ENCODE data around the gene GJB4. TPM values are rescaled to one million over a fixed set of nuclear protein-coding genes. Genes with fewer than 3 reads are reported as not detected.

GJB4 gene
- total RNA-seq, 2 donors from 2014 or later: 0.46 to 0.81 TPM

DNA sequence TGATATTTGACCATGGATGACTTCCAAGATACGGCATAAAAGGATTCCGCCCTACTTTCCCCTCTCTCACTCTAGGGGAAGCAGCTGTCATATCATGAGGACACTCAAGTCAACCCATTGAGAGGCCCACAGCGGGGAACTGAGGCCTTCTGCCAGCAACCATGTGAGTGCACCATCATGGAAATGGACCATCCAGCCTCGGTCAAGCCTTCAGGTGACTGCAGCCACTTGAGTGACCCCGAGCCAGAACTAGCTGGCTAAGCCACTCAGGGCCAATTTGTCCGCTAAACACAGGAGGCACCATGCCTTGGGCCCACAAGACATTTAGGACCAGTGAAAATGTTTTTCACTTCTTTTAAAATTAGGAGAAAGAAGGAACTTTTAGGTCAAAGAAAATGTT lies 15.8 kb upstream of the GJB4 start:
- Histone ChIP-seq H3K27ac (ENCODE audit: low read depth, low read length) (no peak overlapping the region), H3K36me3 (ENCODE audit: control insufficient read depth, insufficient read depth, low read length) (no peaks in the 10 kb centered on the region), H3K4me3 (ENCODE audit: low read length) (no peak overlapping the region), H3K9ac (ENCODE audit: extremely low read depth, low read length, poor library complexity, severe bottlenecking) (no peak overlapping the region), H3K4me1 (ENCODE audit: control insufficient read depth, insufficient read depth, low read length) (peaks cover 24% of the 10 kb centered on the region), H3K9me3 (ENCODE audit: control insufficient read depth, low read length) (no peaks in the 10 kb centered on the region), H3K27me3 (ENCODE audit: control insufficient read depth, insufficient read depth, low read length, poor library complexity, severe bottlenecking) (no peaks in the 10 kb centered on the region)
- DNase-seq: peak; percentile 36
- H3K4me3 Mint-ChIP-seq: no peak overlapping the region
- H3K4me1 Mint-ChIP-seq: peaks cover 55% of the 10 kb centered on the region
- no peaks in the 10 kb centered on the region for H3K36me3 Mint-ChIP-seq (ENCODE audit: low read depth)
- H3K9me3 Mint-ChIP-seq: no peaks in the 10 kb centered on the region
- no peak for TF ChIP-seq CTCF (conservative IDR thresholded peaks at IDR 0.05)
- WGBS, 2 experiments (ENCODE audit: insufficient coverage in 1 of 2, insufficient read length in 1 of 2): 92 to 94% methylated on average over 4 to 6 of the region's 6 CpGs
- peaks cover 2% of the 10 kb centered on the region for H3K27me3 Mint-ChIP-seq (ENCODE audit: insufficient read depth)
- no peak overlapping the region for H3K27ac Mint-ChIP-seq

GRCh38 chr1:34744851-34745250 lies 14.7 kb upstream of the GJB4 start:
- Histone ChIP-seq H3K27ac (ENCODE audit: low read depth, low read length) (no peak overlapping the region), H3K36me3 (ENCODE audit: control insufficient read depth, insufficient read depth, low read length) (no peaks in the 10 kb centered on the region), H3K4me3 (ENCODE audit: low read length) (no peak overlapping the region), H3K27me3 (ENCODE audit: control insufficient read depth, insufficient read depth, low read length, poor library complexity, severe bottlenecking) (no peaks in the 10 kb centered on the region), H3K9me3 (ENCODE audit: control insufficient read depth, low read length) (no peaks in the 10 kb centered on the region), H3K9ac (ENCODE audit: extremely low read depth, low read length, poor library complexity, severe bottlenecking) (no peak overlapping the region), H3K4me1 (ENCODE audit: control insufficient read depth, insufficient read depth, low read length) (peaks cover 20% of the 10 kb centered on the region)
- no peaks in the 10 kb centered on the region for H3K36me3 Mint-ChIP-seq (ENCODE audit: low read depth)
- H3K27ac Mint-ChIP-seq: no peak overlapping the region
- no peaks in the 10 kb centered on the region for H3K9me3 Mint-ChIP-seq
- WGBS, 2 experiments (ENCODE audit: insufficient coverage in 1 of 2, insufficient read length in 1 of 2): 86 to 95% methylated on average over 1 to 3 of the region's 3 CpGs
- H3K4me1 Mint-ChIP-seq: peaks cover 54% of the 10 kb centered on the region
- H3K27me3 Mint-ChIP-seq (ENCODE audit: insufficient read depth): peaks cover 2% of the 10 kb centered on the region
- TF ChIP-seq CTCF (conservative IDR thresholded peaks at IDR 0.05): no peak
- DNase-seq: peak; percentile 20
- no peak overlapping the region for H3K4me3 Mint-ChIP-seq

- DNase-seq: peak; percentile 35
These were observed 13.9 kb upstream of the GJB4 start for GRCh38 chr1:34745666-34746065.

More at GRCh38 chr1:34745666-34746065, 13.9 kb upstream of the GJB4 start:
- Mint-ChIP-seq H3K4me1 (peaks cover 55% of the 10 kb centered on the region), H3K27me3 (ENCODE audit: insufficient read depth) (peaks cover 2% of the 10 kb centered on the region), H3K9me3 (no peaks in the 10 kb centered on the region), H3K4me3 (no peak overlapping the region), H3K27ac (no peak overlapping the region), H3K36me3 (ENCODE audit: low read depth) (no peaks in the 10 kb centered on the region)
- no peak overlapping the region for H3K4me3 ChIP-seq (ENCODE audit: low read length)
- H3K27me3 ChIP-seq (ENCODE audit: control insufficient read depth, insufficient read depth, low read length, poor library complexity, severe bottlenecking): no peaks in the 10 kb centered on the region
- TF ChIP-seq CTCF (conservative IDR thresholded peaks at IDR 0.05): no peak
- H3K4me1 ChIP-seq (ENCODE audit: control insufficient read depth, insufficient read depth, low read length): peaks cover 21% of the 10 kb centered on the region
- no peaks in the 10 kb centered on the region for H3K9me3 ChIP-seq (ENCODE audit: control insufficient read depth, low read length)
- WGBS, 2 experiments (ENCODE audit: insufficient coverage in 1 of 2, insufficient read length in 1 of 2): 85 to 93% methylated on average over 3 to 5 of the region's 5 CpGs
- H3K9ac ChIP-seq (ENCODE audit: extremely low read depth, low read length, poor library complexity, severe bottlenecking): no peak overlapping the region
- no peak overlapping the region for H3K27ac ChIP-seq (ENCODE audit: low read depth, low read length)
- no peaks in the 10 kb centered on the region for H3K36me3 ChIP-seq (ENCODE audit: control insufficient read depth, insufficient read depth, low read length)
